ENCODE results near the gene LARP7.
"Not testable (repeated sequence)": the region's sequence is repeated elsewhere in the genome, so short reads cannot be mapped to it uniquely, and the experiment has no call there.

The LARP7 gene

DNA sequence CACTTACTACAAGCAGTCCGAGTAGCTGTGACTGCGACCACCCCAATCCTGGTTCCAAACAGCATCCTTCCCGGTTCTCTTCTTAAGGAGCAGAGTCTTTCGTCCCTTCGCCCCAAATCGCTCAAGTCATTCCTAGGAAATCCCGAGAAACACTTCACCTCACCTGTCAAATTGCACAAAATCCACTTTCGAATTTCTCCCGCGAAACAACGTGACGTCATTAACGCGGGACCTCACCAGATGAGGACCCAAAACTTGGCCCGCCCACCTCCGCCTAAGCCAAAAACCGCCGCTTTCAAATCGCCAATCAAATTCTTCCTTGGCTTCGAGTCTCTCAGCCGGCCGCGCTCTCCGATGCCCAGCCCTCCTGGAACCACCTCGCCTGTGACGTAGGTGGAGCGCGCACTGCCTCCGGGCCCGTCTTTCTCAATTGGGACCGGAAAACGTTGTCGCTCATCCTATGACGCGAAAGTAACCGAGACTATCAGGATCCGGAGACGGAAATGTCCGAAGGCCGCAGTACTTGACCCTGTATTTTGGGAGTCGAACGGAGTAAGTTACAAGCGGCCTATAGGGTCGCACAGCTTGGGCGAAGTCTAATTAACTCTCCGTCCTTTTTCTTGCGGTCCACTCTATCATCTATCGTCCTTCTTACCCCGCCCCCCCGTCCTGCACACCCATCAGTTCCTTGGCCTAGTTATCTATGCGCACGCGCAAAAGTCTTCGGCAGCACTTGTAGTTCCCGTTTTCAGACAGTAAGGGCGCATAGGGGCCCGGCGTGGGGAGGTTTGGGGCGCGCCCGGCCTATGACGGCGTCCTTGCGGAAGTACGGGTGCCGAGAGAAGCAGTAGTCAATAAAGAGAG, at the start of gene LARP7, which contains the start of gene ZGRF1:
TSS of gene LARP7 (plus strand) at position 456 of the 864 bp plus-strand sequence. CDS start 7,527 bp downstream, outside the sequence.
TSS of gene ZGRF1 (minus strand) at position 222 of the 864 bp plus-strand sequence. CDS start 3,733 bp downstream, outside the sequence.
- peak; percentile 91 for DNase-seq (ENCODE audit: low spot score)

DNA sequence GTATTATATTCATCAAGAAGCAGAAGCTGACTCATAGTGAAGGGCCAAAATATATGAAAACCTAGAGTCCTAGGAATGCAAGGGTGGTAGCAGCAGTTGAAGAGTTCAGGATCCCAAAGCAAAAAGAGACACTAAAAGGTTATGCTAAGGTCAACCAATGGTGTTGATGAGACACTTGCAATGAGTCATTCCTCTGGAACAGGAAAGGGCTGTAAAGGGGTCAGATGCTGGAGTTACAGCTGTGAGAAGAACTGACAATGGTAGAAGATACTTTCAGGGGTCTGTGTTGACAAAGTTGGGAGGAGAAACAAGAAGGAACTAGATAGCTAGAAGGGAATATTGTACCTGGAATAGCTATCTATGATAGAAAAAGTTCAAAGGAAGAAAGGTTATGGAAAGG, 47.7 kb upstream of the LARP7 start:
- no peak for DNase-seq (ENCODE audit: low spot score)

DNA sequence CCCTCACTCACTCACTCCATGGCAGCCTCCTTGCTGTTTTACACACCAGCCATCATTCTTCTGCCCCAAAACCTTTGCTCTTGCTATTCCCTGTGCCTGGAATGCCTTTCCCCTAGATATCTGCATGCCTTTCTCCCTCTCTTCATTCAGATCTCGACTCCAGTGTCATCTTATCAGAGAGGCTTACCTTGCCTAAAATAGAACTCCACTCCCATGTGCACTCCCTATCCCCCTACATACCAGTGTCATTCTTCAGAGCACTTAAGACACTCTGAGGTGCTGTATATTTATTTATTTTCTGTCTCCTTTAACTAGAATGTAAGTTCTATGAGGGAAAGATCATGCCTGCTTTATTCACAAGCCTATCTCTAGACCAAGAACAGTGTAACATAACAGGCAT, 45.4 kb upstream of the LARP7 start:
- DNase-seq (ENCODE audit: low spot score), result no peak

DNA sequence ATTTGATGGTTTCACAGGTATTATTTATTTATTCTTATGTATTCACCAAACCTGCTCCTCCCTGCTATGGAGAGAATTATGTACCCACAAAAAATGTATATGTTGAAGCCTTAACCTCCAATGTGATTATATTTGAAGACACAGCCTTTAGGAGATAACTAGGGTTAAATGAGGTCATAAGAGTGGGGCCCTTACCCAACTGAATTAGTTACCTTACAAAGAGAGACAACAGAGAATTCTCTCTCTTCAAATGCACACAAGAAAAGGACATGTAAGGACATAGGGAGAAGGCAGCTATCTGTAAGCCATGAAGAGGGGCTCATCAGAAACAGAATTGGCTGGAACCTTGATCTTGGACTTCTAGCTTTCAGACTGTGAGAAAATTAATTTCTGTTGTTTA, 44.2 kb upstream of the LARP7 start:
- no peak for DNase-seq (ENCODE audit: low spot score)

DNA sequence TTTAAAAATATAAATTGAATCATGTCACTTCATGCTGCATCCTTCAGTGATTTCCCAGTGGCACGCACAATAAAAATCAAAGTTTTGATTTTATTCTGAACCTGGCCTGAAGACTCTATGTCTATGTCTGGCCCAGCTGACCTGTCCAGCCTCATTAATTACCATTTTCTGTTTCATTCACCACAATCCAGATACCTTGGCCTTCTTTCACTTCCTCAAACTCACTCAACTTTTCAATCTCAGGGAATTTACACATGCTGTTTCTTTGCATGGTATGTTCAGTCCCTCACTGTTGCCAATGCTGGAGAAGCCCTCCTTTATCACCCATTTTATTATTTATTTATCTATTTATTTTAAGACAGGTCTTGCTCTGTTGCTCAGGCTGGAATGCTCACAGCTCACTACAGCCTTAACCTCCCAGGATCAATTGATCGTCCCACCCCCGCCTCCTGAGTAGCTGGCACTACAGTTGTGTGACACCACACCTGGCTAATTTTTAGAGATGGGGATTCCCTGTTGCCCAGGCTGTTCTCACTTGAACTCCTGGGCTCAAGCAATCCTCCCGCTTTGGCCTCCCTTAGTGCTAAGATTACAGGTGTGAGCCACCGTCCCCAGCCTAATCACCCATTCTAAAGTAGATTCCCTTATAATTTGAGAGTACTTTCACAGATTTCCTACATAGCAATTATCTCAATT, 43.4 kb upstream of the LARP7 start:
- DNase-seq (ENCODE audit: low spot score), result no peak

DNA sequence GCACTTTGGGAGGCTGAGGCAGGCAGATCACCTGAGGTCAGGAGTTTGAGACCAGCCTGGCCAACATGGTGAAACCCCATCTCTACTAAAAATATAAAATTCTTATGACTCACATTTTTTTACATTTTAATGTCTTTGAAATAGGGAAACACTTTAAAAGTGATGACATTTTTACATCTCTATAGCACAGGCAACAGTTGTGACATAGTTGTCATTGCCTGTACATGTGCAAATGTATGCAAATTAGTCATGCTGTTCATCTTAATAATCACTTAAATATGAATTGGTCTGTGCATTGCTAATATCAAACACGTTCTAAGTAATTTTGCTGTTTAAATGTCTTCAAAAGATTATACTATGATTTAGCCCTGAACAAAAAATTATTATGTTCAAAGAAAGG, 42.0 kb upstream of the LARP7 start:
- DNase-seq (ENCODE audit: low spot score), result no peak

DNA sequence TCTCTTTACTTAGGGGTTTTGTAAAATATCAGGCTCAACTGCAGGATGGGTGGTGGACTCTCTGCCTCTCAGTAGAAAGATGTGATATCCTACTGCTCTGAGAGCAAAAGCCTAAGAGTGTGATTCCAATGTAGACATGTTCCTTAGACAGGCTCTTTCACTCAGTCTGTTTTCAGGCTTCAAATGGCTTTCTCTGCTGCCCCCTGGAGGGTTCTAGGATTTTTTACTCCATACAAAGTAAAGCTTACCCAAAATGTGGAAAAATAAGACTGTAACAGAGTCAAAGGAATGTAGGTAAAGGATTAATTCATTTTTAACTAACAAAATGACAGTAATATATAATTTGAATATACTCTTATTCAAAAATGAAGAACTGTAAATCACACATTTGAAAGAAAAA, 32.4 kb upstream of the LARP7 start:
- peak; percentile 63 for DNase-seq (ENCODE audit: low spot score)

DNA sequence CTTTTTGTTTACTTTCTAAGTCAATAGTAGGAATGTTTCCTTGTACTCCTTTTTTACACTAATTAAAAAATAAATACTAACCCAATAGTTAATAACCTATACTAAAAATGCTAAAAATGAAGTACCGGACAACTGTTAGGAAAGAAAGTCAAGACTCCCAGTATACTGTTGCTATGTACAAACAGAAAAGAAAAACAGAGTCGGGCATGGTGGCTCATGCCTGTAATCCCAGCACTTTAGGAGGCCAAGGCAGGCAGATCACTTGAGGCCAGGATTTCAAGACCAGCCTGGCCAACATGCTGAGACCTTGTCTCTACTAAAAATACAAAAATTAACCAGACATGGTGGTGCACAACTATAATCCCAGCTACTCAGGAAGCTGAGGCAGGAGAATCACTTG, 24.1 kb upstream of the LARP7 start:
- not testable (repeated sequence) for DNase-seq (ENCODE audit: low spot score)

DNA sequence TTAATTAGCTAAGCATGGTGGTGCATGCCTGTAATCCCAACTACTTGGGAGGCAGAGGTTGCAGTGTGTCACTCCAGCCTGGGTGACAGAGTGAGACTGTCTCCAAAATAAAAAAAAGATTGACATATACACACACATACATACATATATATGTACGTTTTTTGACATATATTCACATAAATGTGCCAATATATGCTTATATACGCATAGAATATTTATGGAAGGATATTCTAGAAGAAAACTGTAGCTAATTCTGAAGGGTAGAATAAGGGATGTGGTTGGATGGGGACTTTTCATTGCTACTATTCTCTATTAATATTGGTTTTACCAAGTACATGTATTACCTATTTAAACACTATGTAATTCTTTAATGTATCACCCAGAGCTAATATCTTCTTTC, 20.0 kb upstream of the LARP7 start:
- no peak for DNase-seq (ENCODE audit: low spot score)

DNA sequence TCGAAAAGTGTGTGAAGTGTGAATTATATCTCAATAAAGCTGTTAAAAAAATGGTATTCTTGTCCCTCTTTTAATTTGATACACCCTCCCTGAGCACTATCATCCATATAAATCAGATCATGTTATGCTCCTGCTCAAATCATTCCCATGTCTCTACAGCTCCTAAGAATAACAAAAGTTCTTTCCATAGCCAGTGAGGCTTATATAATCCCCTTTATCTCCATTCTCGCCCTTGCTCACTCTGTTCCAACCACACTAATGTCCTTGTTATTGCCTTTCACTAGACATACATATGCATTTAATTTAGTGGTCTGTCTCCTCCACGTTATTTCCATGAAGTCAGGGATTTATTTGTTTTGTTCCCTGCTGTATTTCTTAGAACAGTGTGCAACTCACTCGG, 10.7 kb upstream of the LARP7 start:
- DNase-seq (ENCODE audit: low spot score), result no peak

DNA sequence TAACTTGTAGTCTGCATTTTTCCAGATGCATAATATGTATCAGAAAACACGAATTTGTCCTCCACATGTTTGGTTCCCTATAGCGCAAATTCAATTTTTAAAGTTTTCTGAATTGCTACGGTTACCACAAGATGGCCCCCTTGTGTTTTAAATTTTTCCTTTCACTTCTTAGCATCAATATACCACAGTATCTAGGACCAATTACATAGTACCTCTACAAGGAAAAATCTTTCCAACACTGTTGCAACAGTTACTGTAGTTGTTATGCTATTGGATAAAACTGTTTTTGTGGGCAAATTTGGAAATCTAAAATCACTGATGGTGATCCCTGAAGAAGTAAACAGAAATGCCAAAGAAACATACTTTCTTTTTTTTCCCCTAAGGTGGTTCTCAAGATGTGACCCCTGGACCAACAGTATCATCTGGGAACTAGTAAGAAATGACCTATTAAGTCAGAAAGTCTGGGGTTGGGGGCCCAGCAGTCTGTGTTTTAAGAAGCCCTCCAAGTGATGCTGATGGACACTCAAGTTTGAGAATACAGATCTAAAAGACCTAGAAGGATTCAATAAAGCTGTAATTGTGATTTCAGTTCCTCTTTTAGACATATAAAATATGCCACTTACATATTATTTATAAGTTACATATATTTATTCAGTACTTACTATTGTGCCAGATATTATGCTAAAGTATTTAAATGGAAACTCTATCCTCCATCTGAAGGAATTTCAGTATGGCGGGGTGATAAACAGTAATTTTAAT, 3.3 kb upstream of the LARP7 start:
- DNase-seq (ENCODE audit: low spot score), result peak; percentile 17

DNA sequence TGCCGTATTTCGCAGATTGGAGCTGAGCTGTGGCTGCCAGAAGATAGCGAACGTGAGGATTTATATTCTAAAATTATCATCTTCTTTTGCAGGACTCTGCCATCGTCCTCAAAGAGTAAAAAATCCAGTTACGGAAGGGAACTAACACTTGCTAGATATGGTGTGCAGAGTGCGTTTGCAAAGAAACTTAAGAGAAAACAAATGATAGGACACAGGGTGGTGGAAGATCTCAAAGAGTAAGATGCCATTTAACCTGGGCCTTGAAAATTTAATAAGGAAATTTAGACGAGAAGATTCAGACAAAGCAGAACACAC, 566 bp downstream of the LARP7 start:
- no peak for DNase-seq (ENCODE audit: low spot score)

DNA sequence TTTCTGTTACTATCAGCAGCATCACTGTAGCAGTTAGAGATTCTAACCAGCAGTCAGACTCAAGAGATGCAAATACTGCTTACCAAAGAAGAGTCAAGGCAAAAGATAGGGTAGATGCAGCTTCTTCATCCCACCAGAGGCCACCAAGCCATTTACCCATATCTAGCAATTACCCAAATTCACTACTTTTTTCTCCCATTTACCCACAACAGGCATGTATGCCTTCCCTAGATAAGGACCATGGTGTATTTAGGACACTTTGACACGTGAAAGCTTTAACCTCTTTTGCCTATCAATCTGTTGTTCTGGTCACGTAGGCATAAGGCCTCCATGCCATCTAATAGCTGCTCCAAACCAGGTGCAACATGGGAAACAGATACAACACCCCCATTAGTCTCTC, 5.6 kb downstream of the LARP7 start:
- no peak for DNase-seq (ENCODE audit: low spot score)

DNA sequence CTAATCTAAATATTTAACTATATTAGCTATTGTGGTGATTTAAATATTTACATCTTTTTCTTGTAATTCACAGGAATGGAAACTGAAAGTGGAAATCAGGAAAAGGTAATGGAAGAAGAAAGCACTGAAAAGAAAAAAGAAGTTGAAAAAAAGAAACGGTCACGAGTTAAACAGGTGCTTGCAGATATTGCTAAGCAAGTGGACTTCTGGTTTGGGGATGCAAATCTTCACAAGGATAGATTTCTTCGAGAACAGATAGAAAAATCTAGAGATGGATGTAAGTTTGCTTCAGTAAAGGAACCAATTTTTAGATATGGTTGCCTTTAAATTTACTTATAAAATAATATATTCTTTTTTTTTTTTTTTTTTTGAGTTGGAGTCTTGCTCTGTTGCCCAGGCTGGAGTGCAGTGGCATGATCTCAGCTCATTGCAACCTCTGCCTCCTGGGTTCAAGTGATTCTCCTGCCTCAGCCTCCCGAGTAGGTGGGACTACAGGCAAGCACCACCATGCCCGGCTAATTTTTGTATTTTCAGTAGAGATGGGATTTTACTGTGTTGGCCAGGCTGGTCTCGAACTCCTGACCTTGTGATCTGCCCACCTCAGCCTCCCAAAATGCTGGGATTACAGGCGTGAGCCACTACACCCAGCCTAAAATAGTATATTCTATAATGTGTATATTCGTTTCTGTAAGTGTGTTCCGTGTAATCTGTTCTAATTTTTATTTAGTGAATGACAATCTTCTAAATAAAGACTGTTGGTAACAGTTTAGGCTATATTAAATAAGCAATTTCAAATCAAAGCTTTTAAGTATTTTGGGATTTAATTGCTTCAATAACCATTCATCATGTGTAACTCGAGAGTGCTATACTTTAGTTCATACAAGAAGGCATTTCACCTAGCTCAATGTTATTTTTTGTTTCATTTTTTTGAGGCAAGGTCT, 7.9 kb downstream of the LARP7 start:
- not testable (repeated sequence) for DNase-seq (ENCODE audit: low spot score)

DNA sequence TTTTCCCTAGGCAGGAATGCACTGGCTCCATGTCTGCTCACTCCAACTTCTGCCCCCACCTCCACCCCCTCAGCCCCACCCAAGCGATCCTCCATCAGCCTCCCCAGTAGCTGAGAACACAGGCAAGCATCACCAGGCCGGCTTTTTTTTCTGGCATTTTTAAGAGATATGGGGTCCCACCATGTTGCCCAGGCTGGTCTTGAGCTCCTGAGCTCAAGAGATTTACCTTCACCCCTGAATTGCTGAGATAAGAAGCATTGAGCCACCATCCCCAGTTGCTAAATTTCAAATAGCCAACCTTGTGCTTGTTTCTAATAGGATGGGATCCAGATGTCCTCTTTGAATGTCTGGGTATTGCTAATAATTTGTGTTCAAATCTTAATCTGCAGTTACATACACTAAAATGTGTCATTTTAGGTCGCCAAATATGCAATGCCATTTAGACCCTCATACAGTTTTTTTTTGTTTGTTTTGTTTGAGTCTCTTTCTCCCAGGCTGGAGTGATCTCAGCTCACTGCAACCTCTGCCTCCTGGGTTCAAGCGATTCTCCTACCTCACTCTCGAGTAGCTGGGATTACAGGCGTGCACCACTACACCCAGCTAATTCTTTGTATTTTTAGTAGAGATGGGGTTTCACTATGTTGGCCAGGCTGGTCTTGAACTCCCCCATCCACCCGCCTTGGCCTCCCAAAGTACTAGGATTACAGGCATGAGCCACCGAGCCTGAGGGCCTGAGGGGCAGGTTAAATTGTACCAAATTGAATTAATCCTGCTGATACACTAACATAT, 8.8 kb downstream of the LARP7 start:
- DNase-seq (ENCODE audit: low spot score), result no peak

DNA sequence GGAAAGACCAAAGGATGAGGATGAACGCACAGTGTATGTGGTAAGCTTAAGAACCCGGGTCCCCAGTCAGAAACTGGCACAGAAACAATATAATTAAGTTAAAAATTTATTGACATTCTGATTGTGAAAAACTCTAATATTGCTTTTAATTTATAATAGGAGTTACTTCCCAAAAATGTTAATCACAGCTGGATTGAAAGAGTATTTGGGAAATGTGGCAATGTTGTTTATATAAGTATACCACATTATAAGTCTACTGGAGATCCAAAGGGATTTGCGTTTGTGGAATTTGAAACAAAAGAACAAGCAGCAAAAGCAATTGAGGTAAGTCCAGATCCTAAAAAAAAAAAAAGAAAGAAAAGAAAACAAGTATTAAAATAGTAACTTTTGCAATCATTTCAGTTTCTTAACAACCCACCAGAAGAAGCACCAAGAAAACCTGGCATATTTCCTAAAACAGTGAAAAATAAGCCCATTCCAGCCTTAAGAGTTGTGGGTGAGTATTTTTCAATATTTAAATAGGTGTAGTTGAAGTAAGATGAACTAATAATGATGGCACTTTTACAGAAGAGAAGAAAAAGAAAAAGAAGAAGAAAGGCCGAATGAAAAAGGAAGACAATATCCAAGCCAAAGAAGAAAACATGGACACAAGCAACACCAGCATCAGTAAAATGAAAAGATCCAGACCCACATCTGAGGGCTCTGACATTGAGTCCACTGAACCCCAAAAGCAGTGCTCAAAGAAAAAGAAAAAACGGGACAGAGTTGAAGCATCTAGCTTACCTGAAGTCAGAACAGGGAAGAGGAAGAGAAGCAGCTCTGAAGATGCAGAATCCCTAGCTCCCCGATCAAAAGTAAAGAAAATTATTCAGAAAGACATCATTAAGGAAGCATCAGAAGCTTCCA, 9.9 kb downstream of the LARP7 start:
- DNase-seq (ENCODE audit: low spot score), result no peak

DNA sequence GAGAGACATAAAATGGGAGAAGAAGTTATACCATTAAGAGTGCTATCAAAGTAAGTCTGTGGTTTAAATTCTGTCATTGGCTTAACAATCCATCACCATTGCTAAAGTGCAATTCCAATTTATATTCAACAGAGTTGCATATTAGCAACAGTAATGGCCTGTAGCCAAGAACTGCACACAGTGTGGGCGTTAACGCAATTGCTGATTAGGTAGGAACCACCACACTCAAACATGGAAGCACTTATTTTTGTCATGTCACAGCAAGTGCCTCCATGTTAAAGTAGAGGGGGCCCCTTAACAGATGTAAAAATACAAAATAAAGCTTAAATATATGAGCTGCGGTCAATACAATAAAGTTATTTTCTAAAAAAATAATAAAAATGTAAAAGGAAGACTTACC, 10.8 kb downstream of the LARP7 start:
- no peak for DNase-seq (ENCODE audit: low spot score)

DNA sequence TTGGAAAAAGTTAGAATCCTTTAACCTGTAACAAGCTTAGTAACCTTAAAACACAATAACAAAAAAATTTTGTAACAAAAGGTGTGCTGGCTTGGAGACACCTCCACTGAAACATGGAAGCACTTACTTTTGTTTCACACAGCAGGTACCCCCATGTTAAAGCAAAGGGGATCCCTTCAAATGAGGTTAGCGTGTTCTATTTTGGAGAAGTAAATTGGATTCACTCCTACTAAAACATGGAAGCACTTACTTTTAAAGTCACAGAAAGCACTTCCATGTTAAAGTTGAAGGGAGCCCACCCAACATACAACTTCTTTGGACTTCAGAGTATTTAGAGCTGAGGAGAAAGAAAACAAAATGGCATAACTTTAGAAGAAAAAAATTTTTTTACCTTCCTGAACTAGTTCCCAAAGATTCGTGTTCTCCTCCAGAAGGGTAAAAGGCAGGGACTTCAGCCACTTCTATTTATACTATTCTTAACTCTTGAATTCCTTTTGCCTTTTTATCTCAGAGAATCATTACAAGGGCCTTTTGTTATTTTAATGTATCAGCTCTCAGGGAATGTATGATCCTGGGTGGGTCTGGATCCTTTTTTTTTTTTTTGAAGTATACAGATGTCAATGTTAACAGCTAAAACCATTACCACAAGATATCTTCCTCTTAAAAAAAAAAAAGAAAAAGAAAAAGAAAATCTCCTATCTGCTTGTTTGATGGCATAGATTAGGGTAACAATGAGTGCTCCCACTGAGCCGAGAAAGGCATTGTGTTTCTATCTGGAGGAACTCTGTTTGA, 11.5 kb downstream of the LARP7 start:
- DNase-seq (ENCODE audit: low spot score), result peak; percentile 11

DNA sequence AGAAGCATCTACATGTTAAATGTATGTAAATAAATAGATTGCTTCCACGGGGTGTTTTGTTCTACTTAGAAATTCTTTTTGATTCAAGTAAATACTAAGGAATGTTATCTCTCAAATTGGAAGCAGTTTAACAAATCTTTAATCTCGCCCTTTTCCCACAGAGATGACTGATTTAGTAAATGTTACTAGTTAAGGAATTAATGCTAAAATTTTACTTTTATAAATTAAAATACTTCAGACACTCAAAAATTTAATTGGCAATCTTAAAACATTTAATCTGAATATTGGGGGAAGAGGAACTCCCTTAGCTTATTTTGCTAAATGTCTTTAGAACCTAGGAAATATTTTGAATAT, 12.1 kb downstream of the LARP7 start:
- DNase-seq (ENCODE audit: low spot score), result no peak
